HG02852 (cell line): Measurements from ENCODE around the gene WDR4.
"Not testable (repeated sequence)": the region's sequence is repeated elsewhere in the genome, so short reads cannot be mapped to it uniquely, and the experiment has no call there.

Experiments used
- ATAC-seq: cut with Tn5 transposase; IDR thresholded peaks from one replicate; pipeline ENCODE4 v1.9.1; 2021; ENCODE audit warnings: mild to moderate bottlenecking, moderate library complexity; ENCODE audit not compliant: unreplicated experiment

Gene WDR4

GRCh38 chr21:42841156-42841915, 38.0 kb downstream of the WDR4 start:
- ATAC-seq: no peak

- no peak for ATAC-seq
Measured at GRCh38 chr21:42840411-42841155, 38.8 kb downstream of the WDR4 start.

GRCh38 chr21:42839271-42840231, 39.8 kb downstream of the WDR4 start:
- ATAC-seq: no peak

GRCh38 chr21:42838212-42838690, 41.1 kb downstream of the WDR4 start:
- not testable (repeated sequence) for ATAC-seq

- no peak for ATAC-seq
Measured at GRCh38 chr21:42837421-42838211, 41.7 kb downstream of the WDR4 start.

- no peak for ATAC-seq
Measured at GRCh38 chr21:42836767-42837301, 42.5 kb downstream of the WDR4 start.

GRCh38 chr21:42836402-42836666, 43.0 kb downstream of the WDR4 start:
- ATAC-seq: no peak

GRCh38 chr21:42835611-42836401, 43.5 kb downstream of the WDR4 start:
- no peak for ATAC-seq

- ATAC-seq: no peak
Measured at GRCh38 chr21:42835211-42835610, 44.1 kb downstream of the WDR4 start.

GRCh38 chr21:42834726-42835191, 44.6 kb downstream of the WDR4 start:
- ATAC-seq: no peak

- no peak for ATAC-seq
Measured at GRCh38 chr21:42833859-42834725, 45.2 kb downstream of the WDR4 start.

GRCh38 chr21:42833439-42833815, 45.9 kb downstream of the WDR4 start:
- ATAC-seq: peak; percentile 55

GRCh38 chr21:42832321-42832630, 47.1 kb downstream of the WDR4 start:
- not testable (repeated sequence) for ATAC-seq

GRCh38 chr21:42830456-42831455, 48.6 kb downstream of the WDR4 start:
- no peak for ATAC-seq

GRCh38 chr21:42829954-42830353, 49.4 kb downstream of the WDR4 start:
- ATAC-seq: no peak

- no peak for ATAC-seq
Measured at GRCh38 chr21:42829417-42829816, 49.9 kb downstream of the WDR4 start.

GRCh38 chr21:42827588-42827987, 51.8 kb downstream of the WDR4 start:
- ATAC-seq: no peak
